Caco-2 (cell line): ENCODE data around the gene ADGRF4. TPM values are rescaled to one million over a fixed set of nuclear protein-coding genes. Genes with fewer than 3 reads are reported as not detected.

Experiments
- Bru-seq: library from RNA; stranded (reverse); fragments of 400-500 nt; gene quantifications from one replicate; lab custom pipeline; 2021; lab: Mats Ljungman, UMichigan
- BruChase-seq, 2 experiments: library from RNA; stranded (reverse); fragments of 400-500 nt; gene quantifications; one replicate each; lab custom pipeline; 2021; lab: Mats Ljungman, UMichigan
- BruUV-seq: library from RNA; stranded (reverse); fragments of 400-500 nt; replicated peaks from 2 replicates; lab custom pipeline; 2021; lab: Mats Ljungman, UMichigan
- CTCF ChIA-PET: fragments of 300-600 bp; sonication (Branson Sonifier 250); formaldehyde crosslinking; loops from one replicate; lab custom pipeline; 2022; ENCODE audit warnings: antibody characterized with exemption; lab: Charles Lee
- POLR2A ChIA-PET: fragments of 300-600 bp; sonication (Branson Sonifier 250); formaldehyde crosslinking; loops from one replicate; lab custom pipeline; 2022; ENCODE audit warnings: antibody characterized with exemption; lab: Charles Lee
- DNase-seq, 2 experiments: peaks; one replicate each; pipeline versions ENCODE4 v3.0.0 to v3.0.0-alpha.2; 2020 to 2022
- H3K27me3 ChIP-seq: replicated peaks from 2 replicates; pipeline ENCODE4 v1.6.0; 2011; ENCODE audit warnings: low read length; ENCODE audit not compliant: control insufficient read depth, insufficient read depth
- H3K36me3 ChIP-seq: 2 replicates; pipeline ENCODE4 v1.5.1; 2011; ENCODE audit warnings: low read length; ENCODE audit not compliant: control insufficient read depth, insufficient read depth
- H3K4me1 ChIP-seq: fragments of 250-450 bp; sonication (Bioruptor Pico); 2 replicates; pipeline ENCODE4 v1.5.1; 2020; ENCODE audit warnings: mild to moderate bottlenecking
- H3K4me3 ChIP-seq: 2 replicates; pipeline ENCODE4 v1.5.1; 2011; ENCODE audit warnings: low read depth, mild to moderate bottlenecking, control low read depth, low read length
- H3K9me3 ChIP-seq: fragments of 250-450 bp; sonication (Bioruptor Pico); 2 replicates; pipeline ENCODE4 v1.5.1; 2020; ENCODE audit warnings: mild to moderate bottlenecking, moderate library complexity
- H3K27ac Mint-ChIP-seq: one replicate; pipeline ENCODE4 v1.8.0; 2022; ENCODE audit warnings: mixed read lengths; ENCODE audit not compliant: unreplicated experiment
- H3K27me3 Mint-ChIP-seq: one replicate; pipeline ENCODE4 v1.8.0; 2022; ENCODE audit warnings: mixed read lengths; ENCODE audit not compliant: insufficient read depth, unreplicated experiment
- H3K36me3 Mint-ChIP-seq: one replicate; pipeline ENCODE4 v1.8.0; 2022; ENCODE audit warnings: mild to moderate bottlenecking, mixed read lengths; ENCODE audit not compliant: insufficient read depth, unreplicated experiment
- H3K4me1 Mint-ChIP-seq: one replicate; pipeline ENCODE4 v1.8.0; 2022; ENCODE audit warnings: low read depth, mixed read lengths; ENCODE audit not compliant: unreplicated experiment
- H3K4me3 Mint-ChIP-seq: one replicate; pipeline ENCODE4 v1.8.0; 2022; ENCODE audit warnings: mild to moderate bottlenecking, moderate library complexity, mixed read lengths; ENCODE audit not compliant: unreplicated experiment
- H3K9me3 Mint-ChIP-seq: one replicate; pipeline ENCODE4 v1.8.0; 2022; ENCODE audit warnings: mixed read lengths; ENCODE audit not compliant: unreplicated experiment
- intact Hi-C: fragments of 100-400 bp; cut with micrococcal nuclease; formaldehyde crosslinking; loops from one replicate; pipeline ENCODE4 v1.10.0; 2022; ENCODE audit not compliant: unreplicated experiment
- long read RNA-seq: library from polyadenylated mRNA; stranded (forward); transcript quantifications from one replicate; pipeline ENCODE4 v2.0.0, GENCODE V29; 2022
- total RNA-seq: library from RNA; stranded (reverse); gene quantifications from 2 replicates; pipeline ENCODE4 v1.2.3, GENCODE V29; 2022
- TF ChIP-seq, protein P1 (sequence below), 2 experiments: fragments of 200-600 bp in 1 of 2; IDR thresholded peaks; 1 replicate in 1 of 2; 2 replicates in 1 of 2; pipeline versions ENCODE4 v1.5.1 to v1.8.0; 2011 to 2022; ENCODE audit warnings: antibody characterized with exemption in 1 of 2, control low read depth in 1 of 2, inconsistent platforms in 1 of 2, low read depth in 1 of 2, low read length in 1 of 2, mild to moderate bottlenecking in 1 of 2, moderate library complexity in 1 of 2; ENCODE audit not compliant: insufficient read depth in 1 of 2, severe bottlenecking in 1 of 2, unreplicated experiment in 1 of 2

ADGRF4 gene, protein sequence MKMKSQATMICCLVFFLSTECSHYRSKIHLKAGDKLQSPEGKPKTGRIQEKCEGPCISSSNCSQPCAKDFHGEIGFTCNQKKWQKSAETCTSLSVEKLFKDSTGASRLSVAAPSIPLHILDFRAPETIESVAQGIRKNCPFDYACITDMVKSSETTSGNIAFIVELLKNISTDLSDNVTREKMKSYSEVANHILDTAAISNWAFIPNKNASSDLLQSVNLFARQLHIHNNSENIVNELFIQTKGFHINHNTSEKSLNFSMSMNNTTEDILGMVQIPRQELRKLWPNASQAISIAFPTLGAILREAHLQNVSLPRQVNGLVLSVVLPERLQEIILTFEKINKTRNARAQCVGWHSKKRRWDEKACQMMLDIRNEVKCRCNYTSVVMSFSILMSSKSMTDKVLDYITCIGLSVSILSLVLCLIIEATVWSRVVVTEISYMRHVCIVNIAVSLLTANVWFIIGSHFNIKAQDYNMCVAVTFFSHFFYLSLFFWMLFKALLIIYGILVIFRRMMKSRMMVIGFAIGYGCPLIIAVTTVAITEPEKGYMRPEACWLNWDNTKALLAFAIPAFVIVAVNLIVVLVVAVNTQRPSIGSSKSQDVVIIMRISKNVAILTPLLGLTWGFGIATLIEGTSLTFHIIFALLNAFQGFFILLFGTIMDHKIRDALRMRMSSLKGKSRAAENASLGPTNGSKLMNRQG
- total RNA-seq (10.6 and 11.2 TPM in 2 replicates), Bru-seq, nascent RNA (percentile 78 among the genes with signal in this experiment), BruChase-seq, experiment 1, labeled RNA remaining after a 2-hour chase (percentile 73 among the genes with signal in this experiment), BruChase-seq, experiment 2, labeled RNA remaining after a 6-hour chase (percentile 70 among the genes with signal in this experiment)
- long read RNA-seq, partial matches to known transcripts, result 1 of 2 reads
- long read RNA-seq, other reads (novel, unspliced or antisense), result 0 of 2 reads

DNA sequence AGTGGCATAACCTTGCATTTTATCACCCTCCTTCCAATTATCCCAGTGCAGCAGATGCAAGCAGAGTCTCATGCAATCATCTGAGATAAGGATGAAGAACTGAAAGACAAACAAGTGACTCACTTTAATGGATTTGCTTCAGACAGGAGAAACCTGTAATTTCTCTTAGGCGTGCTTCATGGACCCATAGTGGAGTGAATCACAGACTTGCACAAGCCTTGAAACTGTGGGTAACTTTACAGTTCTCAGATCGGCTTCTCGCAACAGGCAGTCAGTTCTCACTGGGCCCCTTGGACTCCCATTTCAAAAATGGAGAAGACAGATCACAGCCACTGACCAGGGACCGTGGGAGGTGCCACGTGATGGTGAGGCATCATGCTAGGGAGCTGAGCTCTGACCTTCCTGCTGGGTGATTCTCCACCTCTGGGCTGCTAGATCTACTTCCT lies at the start of gene ADGRF4:
Gene ADGRF4, plus strand, starts transcription at position 239 of the 446 bp plus-strand sequence. CDS start 8,666 bp downstream, outside the sequence.
- Mint-ChIP-seq H3K9me3 (no peaks in the 10 kb centered on the region), H3K27ac (peak within 1 kb of the TSS; percentile 98), H3K27me3 (no peaks in the 10 kb centered on the region), H3K36me3 (peaks cover 6% of the 10 kb centered on the region), H3K4me1 (peaks cover 38% of the 10 kb centered on the region), H3K4me3 (peak within 1 kb of the TSS; percentile 80)
- no TSS peak for BruUV-seq
- no peaks in the 10 kb centered on the region for H3K9me3 ChIP-seq
- intact Hi-C loops, result loop anchor here (1.0 to 2.0 kb wide), 4 partner anchors 28 to 64 kb away; no protein-coding TSS in a partner anchor
- TF ChIP-seq, protein P1, sequence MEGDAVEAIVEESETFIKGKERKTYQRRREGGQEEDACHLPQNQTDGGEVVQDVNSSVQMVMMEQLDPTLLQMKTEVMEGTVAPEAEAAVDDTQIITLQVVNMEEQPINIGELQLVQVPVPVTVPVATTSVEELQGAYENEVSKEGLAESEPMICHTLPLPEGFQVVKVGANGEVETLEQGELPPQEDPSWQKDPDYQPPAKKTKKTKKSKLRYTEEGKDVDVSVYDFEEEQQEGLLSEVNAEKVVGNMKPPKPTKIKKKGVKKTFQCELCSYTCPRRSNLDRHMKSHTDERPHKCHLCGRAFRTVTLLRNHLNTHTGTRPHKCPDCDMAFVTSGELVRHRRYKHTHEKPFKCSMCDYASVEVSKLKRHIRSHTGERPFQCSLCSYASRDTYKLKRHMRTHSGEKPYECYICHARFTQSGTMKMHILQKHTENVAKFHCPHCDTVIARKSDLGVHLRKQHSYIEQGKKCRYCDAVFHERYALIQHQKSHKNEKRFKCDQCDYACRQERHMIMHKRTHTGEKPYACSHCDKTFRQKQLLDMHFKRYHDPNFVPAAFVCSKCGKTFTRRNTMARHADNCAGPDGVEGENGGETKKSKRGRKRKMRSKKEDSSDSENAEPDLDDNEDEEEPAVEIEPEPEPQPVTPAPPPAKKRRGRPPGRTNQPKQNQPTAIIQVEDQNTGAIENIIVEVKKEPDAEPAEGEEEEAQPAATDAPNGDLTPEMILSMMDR (IDR thresholded peaks at IDR 0.05; ENCODE audit: insufficient read depth in 1 of 2, low read depth in 1 of 2, low read length in 1 of 2, severe bottlenecking in 1 of 2, unreplicated experiment in 1 of 2), result no peak
- ChIA-PET POLR2A (interaction anchor here (0.7 to 0.8 kb wide), 2 partner anchors 33 to 42 kb away, joined by 4 to 10 read pairs; no protein-coding TSS in a partner anchor), CTCF (interaction anchor here (0.9 kb wide), 1 partner anchor 67 kb away, joined by 4 read pairs; no protein-coding TSS in a partner anchor)
- DNase-seq, result peak; percentile 80 to 85
- peak within 1 kb of the TSS; percentile 21 for H3K4me3 ChIP-seq
- H3K27me3 ChIP-seq, result no peaks in the 10 kb centered on the region
- H3K4me1 ChIP-seq, result peaks cover 42% of the 10 kb centered on the region
- no peaks in the 10 kb centered on the region for H3K36me3 ChIP-seq

DNA sequence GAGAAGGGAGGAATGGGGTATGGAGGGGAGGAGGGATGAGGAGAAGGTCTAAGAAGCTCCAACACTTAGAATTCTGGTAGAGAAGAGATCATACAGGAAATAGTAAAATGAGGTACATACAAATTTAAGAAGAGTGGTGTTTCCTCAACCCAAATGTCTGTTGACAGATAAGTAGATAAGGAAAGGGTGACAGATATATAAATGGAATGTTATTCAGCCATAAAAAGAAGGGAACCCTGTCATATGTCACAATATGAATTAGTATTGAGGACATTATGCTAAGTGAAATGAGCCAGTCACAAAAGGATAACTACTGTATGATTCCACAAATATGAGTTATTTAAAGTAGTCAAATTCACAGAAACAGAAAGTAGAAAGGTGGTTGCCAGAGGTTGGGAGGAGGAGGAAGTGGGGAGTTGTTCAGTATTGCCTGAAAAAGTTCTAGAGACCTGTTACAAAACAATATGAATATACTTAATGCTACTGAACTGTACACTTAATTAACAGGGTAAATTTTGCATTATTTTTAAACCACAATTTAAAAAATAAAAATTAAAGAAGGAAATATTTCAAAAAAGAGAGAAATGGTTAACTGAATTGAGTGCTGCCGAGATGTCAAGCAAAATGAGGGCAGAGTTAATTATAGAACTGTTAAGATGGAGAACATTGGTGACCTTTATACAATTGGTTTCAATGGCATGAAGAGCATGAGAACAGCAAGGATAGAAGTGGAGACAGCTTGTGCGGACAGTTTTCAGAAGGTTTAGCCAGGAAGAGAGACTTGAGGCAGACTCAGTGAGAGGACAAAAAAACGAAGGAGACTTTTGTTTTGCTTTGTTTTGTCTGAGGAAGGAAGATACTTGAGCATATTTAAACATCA lies 47.6 kb upstream of the ADGRF4 start:
- Mint-ChIP-seq H3K27ac (no peak overlapping the region), H3K4me3 (no peak overlapping the region), H3K4me1 (peaks cover 20% of the 10 kb centered on the region), H3K9me3 (no peaks in the 10 kb centered on the region), H3K36me3 (peaks cover 5% of the 10 kb centered on the region), H3K27me3 (no peaks in the 10 kb centered on the region)
- Histone ChIP-seq H3K4me1 (peaks cover 27% of the 10 kb centered on the region), H3K36me3 (no peaks in the 10 kb centered on the region), H3K27me3 (no peaks in the 10 kb centered on the region), H3K9me3 (no peaks in the 10 kb centered on the region), H3K4me3 (no peak overlapping the region)
- ChIA-PET CTCF (no interaction called here), POLR2A (no interaction called here)
- no peak for DNase-seq
- TF ChIP-seq, protein P1 (IDR thresholded peaks at IDR 0.05; ENCODE audit: insufficient read depth in 1 of 2, low read depth in 1 of 2, low read length in 1 of 2, severe bottlenecking in 1 of 2, unreplicated experiment in 1 of 2), result no peak
- intact Hi-C loops, result no loop called here
- no TSS peak for BruUV-seq
